Osteoblast (primary cell): ENCODE measurements around the gene UTP15. TPM values are rescaled to one million over a fixed set of nuclear protein-coding genes. Genes with fewer than 3 reads are reported as not detected.

Experiments used
- DNase-seq: peaks from one replicate; pipeline ENCODE4 v3.0.0; 2011; ENCODE audit warnings: low spot score, mixed read lengths; ENCODE audit not compliant: insufficient read length; ENCODE audit errors: missing footprints
- H2AFZ ChIP-seq: 2 replicates; pipeline ENCODE4 v1.6.0; 2011; ENCODE audit warnings: mild to moderate bottlenecking, low read length
- H3K27ac ChIP-seq: 2 replicates; pipeline ENCODE4 v1.5.1; 2011; ENCODE audit warnings: mild to moderate bottlenecking, low read depth, low read length, moderate library complexity
- H3K27me3 ChIP-seq: 2 replicates; pipeline ENCODE4 v1.6.0; 2012; ENCODE audit warnings: mild to moderate bottlenecking, control low read depth, inconsistent platforms, low read length, moderate library complexity; ENCODE audit not compliant: insufficient read depth
- H3K36me3 ChIP-seq: 2 replicates; pipeline ENCODE4 v1.5.1; 2011; ENCODE audit warnings: mild to moderate bottlenecking, low read length, control low read depth, moderate library complexity; ENCODE audit not compliant: insufficient read depth
- H3K4me1 ChIP-seq: 2 replicates; pipeline ENCODE4 v1.5.1; 2011; ENCODE audit warnings: mild to moderate bottlenecking, low read length, control low read depth, moderate library complexity; ENCODE audit not compliant: insufficient read depth
- H3K4me2 ChIP-seq: 2 replicates; pipeline ENCODE4 v1.6.0; 2011; ENCODE audit warnings: mild to moderate bottlenecking, low read length; ENCODE audit not compliant: insufficient read depth
- H3K4me3 ChIP-seq: fragments of 200-600 bp; sonication (generic); 3 replicates; pipeline ENCODE4 v1.5.1; 2012; ENCODE audit warnings: mild to moderate bottlenecking, low read length, inconsistent platforms; ENCODE audit not compliant: insufficient read depth
- H3K79me2 ChIP-seq: 2 replicates; pipeline ENCODE4 v1.6.0; 2012; ENCODE audit warnings: mild to moderate bottlenecking, low read length, control low read depth, inconsistent platforms; ENCODE audit not compliant: insufficient read depth
- H3K9me3 ChIP-seq: 2 replicates; pipeline ENCODE4 v1.5.1; 2011; ENCODE audit warnings: low read depth, low read length, control low read depth
- H4K20me1 ChIP-seq: 2 replicates; pipeline ENCODE4 v1.6.0; 2012; ENCODE audit warnings: mild to moderate bottlenecking, low read length, control low read depth; ENCODE audit not compliant: insufficient read depth
- total RNA-seq: library from RNA; depleted of rRNA; stranded (reverse); fragments of >200 nt; gene quantifications from 2 replicates; pipeline ENCODE4 v1.2.3, GENCODE V29; 2012
- TF ChIP-seq, protein P1 (sequence below): IDR thresholded peaks from 2 replicates; pipeline ENCODE4 v1.5.1; 2011; ENCODE audit warnings: mild to moderate bottlenecking, low read depth, low read length, moderate library complexity; ENCODE audit errors: extremely low read depth

Gene UTP15
- total RNA-seq, 1 donor: 20.6 TPM

DNA sequence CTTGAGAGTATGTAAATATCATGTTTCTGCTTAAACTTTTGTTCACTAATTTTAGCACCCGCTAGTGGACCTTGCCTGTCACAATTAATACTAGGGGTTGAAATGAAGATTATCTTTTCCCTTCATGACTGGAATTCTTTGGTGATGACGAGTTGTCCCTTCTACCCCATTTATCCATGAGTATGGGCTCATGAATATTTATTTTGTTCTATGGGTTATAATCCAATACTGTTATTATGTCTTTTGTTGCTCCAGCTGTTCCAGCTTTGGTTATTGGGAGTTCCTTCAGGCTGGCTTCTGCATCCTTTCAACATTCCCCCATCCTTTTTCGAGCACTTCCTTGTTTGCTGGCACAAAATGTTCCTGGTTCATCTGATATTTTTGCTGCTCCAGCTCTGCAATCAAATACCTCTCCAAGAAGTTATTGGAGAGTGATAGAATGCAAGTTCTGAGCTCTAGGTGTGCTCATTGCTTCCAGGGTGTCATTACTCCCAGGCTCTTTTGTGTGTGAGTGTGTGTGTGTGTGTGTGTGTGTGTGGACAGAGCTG, 40.7 kb downstream of the UTP15 start:
- no peaks in the 10 kb centered on the region for H3K9me3 ChIP-seq
- no peaks in the 10 kb centered on the region for H4K20me1 ChIP-seq
- H2AFZ ChIP-seq: no peak overlapping the region
- H3K36me3 ChIP-seq: no peaks in the 10 kb centered on the region
- TF ChIP-seq, protein P1, sequence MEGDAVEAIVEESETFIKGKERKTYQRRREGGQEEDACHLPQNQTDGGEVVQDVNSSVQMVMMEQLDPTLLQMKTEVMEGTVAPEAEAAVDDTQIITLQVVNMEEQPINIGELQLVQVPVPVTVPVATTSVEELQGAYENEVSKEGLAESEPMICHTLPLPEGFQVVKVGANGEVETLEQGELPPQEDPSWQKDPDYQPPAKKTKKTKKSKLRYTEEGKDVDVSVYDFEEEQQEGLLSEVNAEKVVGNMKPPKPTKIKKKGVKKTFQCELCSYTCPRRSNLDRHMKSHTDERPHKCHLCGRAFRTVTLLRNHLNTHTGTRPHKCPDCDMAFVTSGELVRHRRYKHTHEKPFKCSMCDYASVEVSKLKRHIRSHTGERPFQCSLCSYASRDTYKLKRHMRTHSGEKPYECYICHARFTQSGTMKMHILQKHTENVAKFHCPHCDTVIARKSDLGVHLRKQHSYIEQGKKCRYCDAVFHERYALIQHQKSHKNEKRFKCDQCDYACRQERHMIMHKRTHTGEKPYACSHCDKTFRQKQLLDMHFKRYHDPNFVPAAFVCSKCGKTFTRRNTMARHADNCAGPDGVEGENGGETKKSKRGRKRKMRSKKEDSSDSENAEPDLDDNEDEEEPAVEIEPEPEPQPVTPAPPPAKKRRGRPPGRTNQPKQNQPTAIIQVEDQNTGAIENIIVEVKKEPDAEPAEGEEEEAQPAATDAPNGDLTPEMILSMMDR: no peak
- H3K79me2 ChIP-seq: no peaks in the 10 kb centered on the region
- no peak overlapping the region for H3K27ac ChIP-seq
- H3K4me1 ChIP-seq: peaks cover 12% of the 10 kb centered on the region
- no peak overlapping the region for H3K4me3 ChIP-seq
- H3K4me2 ChIP-seq: peak overlapping the region; percentile 1
- H3K27me3 ChIP-seq: no peaks in the 10 kb centered on the region
- DNase-seq: no peak

DNA sequence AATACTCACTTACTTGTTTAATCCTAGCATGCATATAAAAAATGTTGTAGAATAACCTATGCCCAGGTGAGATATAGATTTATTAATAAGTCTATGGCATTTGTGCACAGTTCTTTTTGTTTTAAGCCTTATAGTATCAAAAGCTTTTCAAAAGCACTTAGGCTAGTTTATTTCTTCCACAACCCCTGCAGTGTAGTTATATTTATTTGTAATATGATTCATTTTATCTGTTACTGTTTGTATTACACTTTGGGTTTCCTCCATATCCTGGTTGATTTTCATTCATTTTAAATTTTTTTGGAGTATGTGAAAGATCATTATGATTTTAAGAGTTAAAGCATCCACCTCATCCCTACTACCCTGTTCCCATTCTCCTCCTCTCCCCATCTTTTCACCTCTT, 41.7 kb downstream of the UTP15 start:
- TF ChIP-seq, protein P1: no peak
- no peaks in the 10 kb centered on the region for H3K79me2 ChIP-seq
- no peak for DNase-seq
- H4K20me1 ChIP-seq: no peaks in the 10 kb centered on the region
- peaks cover 12% of the 10 kb centered on the region for H3K4me1 ChIP-seq
- no peaks in the 10 kb centered on the region for H3K27me3 ChIP-seq
- no peaks in the 10 kb centered on the region for H3K9me3 ChIP-seq
- no peak overlapping the region for H3K4me3 ChIP-seq
- no peak overlapping the region for H3K27ac ChIP-seq
- no peaks in the 10 kb centered on the region for H3K36me3 ChIP-seq
- no peak overlapping the region for H2AFZ ChIP-seq
- H3K4me2 ChIP-seq: no peak overlapping the region

DNA sequence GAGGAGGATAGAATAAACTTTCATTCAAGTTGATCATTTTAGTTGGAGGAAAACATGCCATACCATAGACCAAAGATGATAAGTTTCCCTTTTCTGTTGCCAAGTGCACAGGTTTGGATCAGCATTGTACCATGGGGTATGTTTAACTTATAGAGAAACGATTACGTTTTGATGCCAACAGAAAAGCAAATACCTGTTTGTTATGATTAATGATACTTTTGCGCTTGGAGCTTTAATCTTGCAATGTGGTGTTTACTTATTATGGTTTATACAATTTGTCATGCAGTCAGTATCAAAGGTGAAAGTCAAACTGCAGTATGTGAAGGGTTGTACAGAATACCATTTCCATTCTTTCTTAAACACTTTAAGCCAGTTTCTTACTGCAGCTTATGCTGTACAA, 47.3 kb downstream of the UTP15 start:
- Histone ChIP-seq H3K4me1 (no peaks in the 10 kb centered on the region), H3K27ac (no peak overlapping the region), H2AFZ (no peak overlapping the region), H3K27me3 (no peaks in the 10 kb centered on the region), H3K4me3 (no peak overlapping the region), H4K20me1 (no peaks in the 10 kb centered on the region), H3K4me2 (no peak overlapping the region), H3K36me3 (no peaks in the 10 kb centered on the region), H3K9me3 (no peaks in the 10 kb centered on the region), H3K79me2 (no peaks in the 10 kb centered on the region)
- DNase-seq: no peak
- TF ChIP-seq, protein P1: no peak

DNA sequence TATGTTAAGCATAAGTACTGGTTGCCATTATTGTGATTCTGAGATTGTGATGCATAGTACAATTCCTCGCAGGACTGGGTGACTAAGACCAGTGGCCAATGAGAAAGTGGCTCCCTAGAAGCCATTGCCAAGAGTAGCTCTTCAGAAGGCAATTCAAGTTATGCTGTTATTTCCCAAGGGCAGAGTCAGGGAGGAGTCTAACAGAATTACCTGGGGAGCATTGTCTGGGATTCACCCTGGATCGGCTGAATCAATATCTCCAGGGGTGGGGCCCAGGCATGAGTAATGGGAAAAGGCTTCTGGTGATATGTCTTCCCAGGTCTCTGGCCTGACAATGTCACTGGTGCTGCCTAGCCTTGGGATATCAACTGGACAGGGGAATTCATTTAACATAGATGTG, 49.5 kb downstream of the UTP15 start:
- Histone ChIP-seq H3K27ac (no peak overlapping the region), H3K79me2 (no peaks in the 10 kb centered on the region), H3K4me2 (no peak overlapping the region), H4K20me1 (no peaks in the 10 kb centered on the region), H3K4me1 (no peaks in the 10 kb centered on the region), H3K4me3 (no peak overlapping the region), H3K27me3 (no peaks in the 10 kb centered on the region), H2AFZ (no peak overlapping the region), H3K9me3 (no peaks in the 10 kb centered on the region), H3K36me3 (no peaks in the 10 kb centered on the region)
- TF ChIP-seq, protein P1: no peak
- no peak for DNase-seq
